Stimulated activated CD8-positive, alpha-beta memory T cell treated with anti-CD3 and anti-CD28 coated beads, Interleukin-12 subunit alpha, Interleukin-12 subunit beta, amount 100 ng/mL, for 1 hour (primary cell): ENCODE measurements around the gene GFOD2.

Source experiments
- DNase-seq: peaks from one replicate; pipeline ENCODE4 v3.0.0-alpha.2; 2020; ENCODE audit warnings: low read depth

Gene GFOD2

GRCh38 chr16:67669499-67670101 is 49.5 kb downstream of the GFOD2 start:
- no peak for DNase-seq

GRCh38 chr16:67668495-67669157 is 50.5 kb downstream of the GFOD2 start:
- no peak for DNase-seq

DNA sequence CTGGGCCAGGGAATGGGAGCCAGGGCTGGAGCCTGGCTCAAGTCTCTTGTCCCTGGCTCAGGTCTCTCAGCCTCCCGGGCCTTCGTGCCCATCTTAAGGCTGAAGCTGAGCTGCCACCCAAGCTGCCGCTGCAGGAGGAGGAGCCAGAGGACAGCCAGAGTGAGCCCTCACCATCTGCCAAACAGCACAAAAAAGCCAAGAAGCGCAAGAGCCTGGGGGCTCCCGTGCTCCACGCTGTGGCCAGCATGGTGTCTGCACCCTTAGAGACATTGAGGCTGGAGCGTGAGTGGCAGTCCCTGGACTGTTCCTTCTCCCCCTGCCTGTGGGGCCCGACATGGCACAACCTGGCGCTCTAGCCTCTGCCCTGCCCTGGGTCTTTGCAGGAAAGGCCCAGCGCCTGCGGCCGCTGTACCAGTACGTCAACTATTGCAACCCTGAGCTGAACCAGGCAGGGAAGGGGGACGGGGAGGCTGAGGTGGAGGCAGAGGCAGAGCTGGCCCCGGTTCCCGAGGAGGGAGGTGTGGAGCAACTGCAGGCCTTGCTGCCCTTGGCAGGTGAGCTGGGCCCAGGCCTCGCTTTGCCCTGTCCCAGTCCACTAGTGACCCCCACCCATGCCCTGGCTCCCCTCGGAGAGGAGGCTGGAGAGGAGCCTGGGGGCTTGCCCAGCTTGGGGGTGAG is 51.2 kb downstream of the GFOD2 start:
- peak; percentile 64 for DNase-seq

DNA sequence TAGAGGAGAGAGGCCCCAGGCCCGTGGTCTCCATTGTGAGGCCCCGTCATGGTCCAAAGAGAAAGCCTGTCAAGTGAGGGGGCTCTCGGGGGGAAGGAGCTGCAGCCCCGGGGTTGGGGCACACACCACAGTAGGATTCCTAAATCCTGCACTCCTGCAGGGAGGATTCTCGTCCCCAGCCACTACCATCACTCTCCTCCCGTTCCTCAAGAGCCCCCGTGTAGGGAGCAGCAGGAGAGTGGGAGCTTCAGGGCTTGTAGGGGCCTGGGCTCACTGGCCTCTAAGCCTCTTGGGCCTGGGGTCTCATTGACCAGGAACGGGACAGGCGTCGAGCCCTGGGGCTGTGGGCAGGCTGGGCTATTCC is 51.7 kb downstream of the GFOD2 start:
- DNase-seq, result no peak

- peak; percentile 77 for DNase-seq
Observed at GRCh38 chr16:67666559-67667452, 52.3 kb downstream of the GFOD2 start, which contains the start of the genes C16orf86 and ENKD1. C16orf86 (plus strand) TSS chr16:67666814; CDS start chr16:67666971, 157 bp downstream. ENKD1 (minus strand) TSS chr16:67666750; CDS start chr16:67666442, 308 bp downstream.

DNA sequence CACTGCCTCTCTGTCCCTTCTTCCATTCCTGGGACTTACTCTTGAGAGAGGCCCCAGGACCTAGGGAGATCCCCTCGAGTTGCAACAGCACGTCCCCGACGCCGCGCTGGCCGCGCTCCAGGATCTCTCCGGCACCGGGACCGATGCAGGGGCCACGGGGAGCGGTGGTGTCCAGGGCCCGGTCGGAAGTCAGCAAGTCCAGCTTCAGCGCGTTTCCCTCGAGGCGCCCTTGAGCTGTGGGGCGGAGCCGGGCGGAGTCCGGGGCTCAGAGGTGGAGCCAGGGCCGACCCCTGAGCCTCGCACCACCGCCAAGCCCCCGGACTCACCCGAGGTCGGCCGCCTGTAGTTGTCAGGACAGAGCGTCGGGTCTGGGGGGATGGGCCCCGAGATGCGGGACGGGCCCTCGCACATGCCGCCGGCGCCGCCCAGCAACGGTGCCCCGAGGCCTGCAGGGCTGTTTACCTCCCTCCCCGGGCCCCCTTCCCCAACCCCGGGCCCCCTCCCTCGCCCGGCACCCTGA is 53.0 kb downstream of the GFOD2 start:
- no peak for DNase-seq

GRCh38 chr16:67665598-67665997 is 53.5 kb downstream of the GFOD2 start:
- DNase-seq, result no peak

DNA sequence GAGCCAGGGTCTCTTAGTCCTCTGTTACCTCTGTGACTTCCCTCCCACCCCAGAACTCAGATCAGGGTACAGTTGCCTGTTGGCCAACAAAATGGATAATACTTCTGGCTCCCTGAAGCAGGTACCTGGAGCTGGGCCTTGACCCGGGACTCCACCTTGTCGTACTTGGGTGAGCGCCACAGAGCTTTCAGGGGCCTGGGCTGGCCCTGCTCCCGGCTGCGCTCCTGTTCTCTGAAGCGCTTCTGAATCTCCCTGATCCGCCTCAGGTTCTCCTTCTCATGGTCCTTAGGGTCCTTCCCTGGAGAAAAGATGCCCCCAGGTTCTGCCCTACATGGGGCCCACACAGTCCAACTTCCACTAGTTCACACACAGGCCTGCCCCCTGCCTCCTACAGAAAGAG is 54.2 kb downstream of the GFOD2 start:
- no peak for DNase-seq

DNA sequence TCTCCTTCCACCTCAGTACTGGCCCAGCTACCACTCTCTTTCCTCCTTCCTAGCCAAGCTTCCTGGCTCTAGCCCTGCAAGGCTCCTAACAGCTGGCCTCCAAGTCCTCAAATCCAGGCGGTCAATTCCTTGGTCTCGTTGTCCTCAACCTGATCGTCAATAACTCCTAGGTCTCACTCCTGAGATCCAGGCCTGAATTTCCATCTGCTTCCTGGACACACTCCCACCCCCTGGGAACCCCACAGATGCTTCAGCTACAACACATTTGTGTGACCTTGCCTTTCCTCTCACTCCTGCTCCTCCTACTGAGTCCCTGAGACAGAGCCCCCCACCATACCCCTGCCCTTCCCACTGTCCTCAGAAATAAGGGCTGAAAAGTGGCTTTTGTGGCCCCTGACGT is 54.9 kb downstream of the GFOD2 start:
- no peak for DNase-seq

DNA sequence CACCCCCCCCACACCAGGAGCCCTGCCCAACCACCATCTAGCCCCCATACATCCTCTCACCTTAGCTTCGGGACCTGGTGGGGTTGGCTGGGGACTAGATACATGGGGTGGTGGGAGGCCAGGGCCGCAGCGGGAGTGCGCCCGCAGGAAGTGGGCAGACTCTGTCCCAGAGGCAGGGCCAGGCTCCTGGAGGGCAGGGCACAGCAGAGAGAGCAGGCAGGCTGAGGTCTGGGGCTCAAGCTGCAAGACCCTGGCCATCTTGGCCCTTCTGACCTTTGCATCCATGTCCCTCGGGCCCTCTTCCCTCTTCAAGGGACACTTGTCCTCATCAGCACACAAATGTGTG is 55.3 kb downstream of the GFOD2 start:
- DNase-seq, result no peak

DNA sequence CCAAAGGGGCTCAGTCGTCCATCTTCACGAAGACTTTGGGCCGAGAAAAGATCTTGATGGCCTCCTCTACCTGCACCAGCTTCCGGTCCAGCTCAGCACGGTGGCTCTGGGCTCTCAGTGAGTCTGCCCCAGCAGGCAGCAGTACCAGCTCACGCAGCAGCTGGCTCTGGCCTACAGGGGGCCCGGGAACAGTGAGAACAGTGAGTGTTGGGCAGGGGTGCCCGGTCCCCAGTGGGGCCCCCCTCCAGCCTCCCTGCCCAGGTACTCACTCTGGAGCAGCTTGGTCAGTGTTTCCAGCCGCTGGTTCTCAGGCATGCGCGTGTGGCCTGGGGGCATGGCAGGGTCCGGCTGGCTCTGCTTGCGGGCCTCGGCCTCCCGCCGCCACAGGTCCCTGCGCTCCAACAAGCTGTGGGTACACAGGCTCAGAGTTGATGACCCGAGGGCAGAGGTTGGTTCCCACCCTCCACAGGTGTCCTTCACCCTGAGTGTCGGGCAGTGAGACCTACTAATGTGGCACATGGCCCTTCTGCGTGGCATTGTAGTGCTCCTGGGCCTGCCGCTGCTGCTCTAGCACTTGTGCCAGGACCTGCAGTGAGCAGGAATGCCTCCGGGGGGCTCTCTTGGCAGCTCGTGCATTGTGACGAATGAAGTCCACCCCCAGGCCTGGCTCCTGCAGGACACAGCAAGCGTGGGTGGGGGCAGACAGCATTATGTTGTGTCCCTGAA is 55.8 kb downstream of the GFOD2 start:
- DNase-seq, result no peak

GRCh38 chr16:67662653-67663010 is 56.5 kb downstream of the GFOD2 start:
- no peak for DNase-seq

DNA sequence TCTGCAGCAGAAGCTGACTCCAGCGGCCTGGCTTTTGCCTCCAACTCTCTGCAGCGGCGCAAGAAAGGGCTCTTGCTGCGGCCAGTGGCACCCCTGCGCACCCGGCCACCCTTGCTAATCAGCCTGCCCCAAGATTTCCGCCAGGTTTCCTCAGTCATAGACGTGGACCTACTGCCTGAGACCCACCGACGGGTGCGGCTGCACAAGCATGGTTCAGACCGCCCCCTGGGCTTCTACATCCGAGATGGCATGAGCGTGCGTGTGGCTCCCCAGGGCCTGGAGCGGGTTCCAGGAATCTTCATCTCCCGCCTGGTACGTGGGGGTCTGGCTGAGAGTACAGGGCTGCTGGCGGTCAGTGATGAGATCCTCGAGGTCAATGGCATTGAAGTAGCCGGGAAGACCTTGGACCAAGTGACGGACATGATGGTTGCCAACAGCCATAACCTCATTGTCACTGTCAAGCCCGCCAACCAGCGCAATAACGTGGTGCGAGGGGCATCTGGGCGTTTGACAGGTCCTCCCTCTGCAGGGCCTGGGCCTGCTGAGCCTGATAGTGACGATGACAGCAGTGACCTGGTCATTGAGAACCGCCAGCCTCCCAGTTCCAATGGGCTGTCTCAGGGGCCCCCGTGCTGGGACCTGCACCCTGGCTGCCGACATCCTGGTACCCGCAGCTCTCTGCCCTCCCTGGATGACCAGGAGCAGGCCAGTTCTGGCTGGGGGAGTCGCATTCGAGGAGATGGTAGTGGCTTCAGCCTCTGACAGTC is 57.0 kb downstream of the GFOD2 start:
- DNase-seq, result no peak

GRCh38 chr16:67661101-67661761 is 57.9 kb downstream of the GFOD2 start:
- DNase-seq, result no peak

GRCh38 chr16:67660564-67661028 is 58.5 kb downstream of the GFOD2 start, which contains the start of gene PARD6A:
PARD6A (plus strand) TSS chr16:67660960; CDS start chr16:67661039, 79 bp downstream.
- DNase-seq, result peak; percentile 91

DNA sequence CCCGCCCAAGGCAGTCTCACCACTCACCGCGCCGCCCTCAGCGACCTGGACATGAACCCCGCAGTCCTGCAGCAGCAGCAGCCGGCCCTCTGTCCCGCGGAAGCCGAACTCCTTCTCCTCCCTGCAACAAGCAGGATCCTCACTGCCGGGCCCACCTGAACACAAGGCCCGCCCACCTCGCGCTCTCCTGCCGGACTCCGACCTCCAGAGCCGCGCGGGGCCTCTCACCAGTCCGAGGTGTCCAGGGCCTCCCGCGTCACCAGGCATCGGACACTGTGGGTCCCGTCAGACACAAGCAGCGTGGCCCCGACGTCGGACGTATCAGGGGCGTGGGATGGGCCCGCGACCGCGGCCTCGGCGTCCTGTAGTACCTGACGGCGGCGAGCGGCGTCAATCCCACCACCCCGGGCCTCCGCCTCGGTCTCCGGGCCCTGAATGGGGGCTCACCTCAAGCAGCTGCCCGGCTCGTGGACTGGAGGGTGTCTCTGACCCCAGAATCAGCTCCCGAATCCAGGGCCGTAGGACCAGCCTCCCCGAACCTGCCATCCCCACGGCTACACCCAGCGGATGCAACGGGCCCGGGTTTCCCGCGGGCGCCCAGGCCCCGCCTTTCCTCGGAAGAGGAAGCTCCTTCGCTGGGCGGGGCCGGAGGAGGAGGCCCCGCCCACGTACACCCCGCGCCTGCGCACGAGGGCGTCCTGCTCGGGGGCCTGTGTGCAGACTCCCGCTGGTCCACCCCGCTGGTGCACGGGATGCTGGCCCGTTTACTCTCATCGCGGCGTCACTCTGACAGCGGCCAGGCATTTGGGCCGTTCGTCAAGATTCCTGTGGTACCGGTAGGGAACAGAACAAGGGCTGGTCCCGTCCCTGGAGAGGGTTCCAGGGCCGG is 59.2 kb downstream of the GFOD2 start, which contains the start of gene ACD:
ACD (minus strand) TSS at position 586 of the 889 bp plus-strand sequence; CDS start at position 546, 40 bp downstream.
- DNase-seq, result peak; percentile 83

DNA sequence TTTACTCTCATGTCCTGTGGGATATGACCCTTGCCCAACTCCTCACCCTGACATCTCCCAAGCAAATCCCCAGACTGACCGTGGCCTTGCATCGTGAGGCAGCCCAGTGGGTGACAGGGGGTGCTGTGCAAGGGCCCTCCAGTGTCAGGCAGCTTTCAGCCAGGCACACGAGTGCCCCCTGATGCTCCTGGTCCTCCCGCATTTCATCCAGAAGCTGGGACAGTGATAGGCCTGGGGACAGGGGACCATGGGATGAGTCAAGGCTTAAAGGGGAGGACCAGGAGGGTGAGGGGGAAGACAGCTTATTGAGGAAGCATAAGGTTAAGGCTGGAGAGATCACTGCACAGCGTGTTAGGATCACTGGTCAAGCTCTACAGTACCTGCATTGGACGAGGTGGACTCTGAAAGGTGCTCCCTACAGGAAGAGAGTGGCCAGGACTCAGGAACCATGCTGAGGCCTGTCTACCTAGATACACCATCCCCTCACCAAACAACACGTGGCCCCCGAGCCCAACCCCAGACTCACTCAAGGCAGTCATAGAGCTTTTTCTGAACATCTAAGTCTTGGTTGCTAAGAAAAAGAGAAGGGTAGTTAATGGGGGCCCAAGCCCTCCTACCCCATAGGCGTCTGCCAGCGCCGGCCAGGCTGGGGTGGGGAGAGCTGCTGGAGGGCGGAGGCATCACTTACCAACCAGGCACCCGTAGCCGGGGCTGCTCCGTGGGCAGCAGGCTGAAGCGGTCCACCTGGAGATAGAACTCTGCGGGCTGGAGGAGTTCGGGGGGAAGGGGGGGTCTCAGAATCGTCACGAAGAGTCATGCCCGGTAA is 60.1 kb downstream of the GFOD2 start:
- DNase-seq, result no peak
